ENCODE data around the gene PNMA8A. TPM values are rescaled to one million over a fixed set of nuclear protein-coding genes. Genes with fewer than 3 reads are reported as not detected.

PNMA8A gene
- total and polyA plus RNA-seq, 10 of the 15 experiments (the other 5 are each of a cell fraction or from before 2014, with no cell fraction given) = 0.02 to 0.28 (median 0.16) TPM

DNA sequence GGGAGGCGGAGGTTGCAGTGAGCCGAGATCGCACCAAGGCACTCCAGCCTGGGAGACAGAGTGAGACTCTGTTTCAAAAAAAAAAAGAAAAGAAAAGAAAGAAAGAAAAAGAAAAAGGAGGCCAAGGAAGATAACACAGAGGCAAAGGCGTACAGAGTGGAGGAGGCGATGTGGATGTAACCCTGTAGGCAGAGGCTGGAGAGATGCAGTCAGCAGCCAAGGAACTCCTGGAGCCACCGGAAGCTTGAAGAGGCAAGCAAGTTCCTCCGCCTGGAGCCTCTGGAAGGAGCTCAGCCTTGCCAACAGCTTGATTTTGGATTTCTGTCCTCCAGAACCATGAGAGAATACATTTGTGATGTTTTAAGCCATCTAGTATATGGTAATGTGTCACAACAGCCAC, 51.3 kb downstream of the PNMA8A start:
- intact Hi-C loops (cut with micrococcal nuclease; ENCODE audit: unreplicated experiment) = no loop called here
- H3K4me1 ChIP-seq (ENCODE audit: control insufficient read depth, insufficient read depth, low read length) = no peaks in the 10 kb centered on the region

More for the DNA sequence above, 51.3 kb downstream of the PNMA8A start:
- ChIA-PET POLR2A (no interaction called here), CTCF (no interaction called here), SMC1A (ENCODE audit: uncharacterized antibody, unreplicated experiment) (no interaction called here), RAD21 (ENCODE audit: unreplicated experiment) (no interaction called here)
- BruUV-seq (replicated peaks) = no TSS peak
- no peak overlapping the region for H3K27ac ChIP-seq (ENCODE audit: control insufficient read depth, insufficient read depth)
- ATAC-seq (no peak), DNase-seq (ENCODE audit: low read depth, low spot score) (no peak), FAIRE-seq (no peak)
- H4K20me1 ChIP-seq (ENCODE audit: control insufficient read depth, insufficient read depth) = no peaks in the 10 kb centered on the region
- H3K36me3 ChIP-seq (ENCODE audit: control insufficient read depth in 2 of 2, insufficient read depth in 2 of 2, low read length in 1 of 2) = no peaks in the 10 kb centered on the region
- peaks cover 0 to 2% of the 10 kb centered on the region in 2 experiments; a peak in 1 of 4 replicates for H3K27me3 ChIP-seq (replicated peaks in 1 of 2; ENCODE audit: control insufficient read depth in 2 of 2, insufficient read depth in 2 of 2, low read length in 1 of 2)
- H3K79me2 ChIP-seq (ENCODE audit: control insufficient read depth, insufficient read depth, low read length) = no peaks in the 10 kb centered on the region
- H2AFZ ChIP-seq (ENCODE audit: control insufficient read depth, low read depth, low read length) = no peak overlapping the region
- no peak overlapping the region for H3K9ac ChIP-seq (ENCODE audit: control insufficient read depth, insufficient read depth, low read length)
- TF ChIP-seq TCF3 (IDR thresholded peaks at IDR 0.05; ENCODE audit: borderline replicate concordance, insufficient read depth, low read depth, low read length) (no peak), ETV6 (conservative IDR thresholded peaks at IDR 0.05 in 1 of 2, IDR thresholded peaks at IDR 0.05 in 1 of 2; ENCODE audit: borderline replicate concordance in 1 of 2, low read depth in 1 of 2) (no peak)
- no peak overlapping the region for H3K4me2 ChIP-seq (ENCODE audit: control insufficient read depth, insufficient read depth)
- H3K9me3 ChIP-seq (replicated peaks; ENCODE audit: control insufficient read depth, insufficient read depth, low read length) = no peaks in the 10 kb centered on the region
- in situ Hi-C loops (cut with MboI) = no loop called here
- no peak overlapping the region for H3K4me3 ChIP-seq
- WGBS (ENCODE audit: insufficient coverage, insufficient replicate concordance, low lambda C conversion rate, missing lambda C conversion rate) = 60% methylated on average over 7 of the region's 7 CpGs

Other genes starting within 250 kb of the PNMA8A start
Only the 7 nearest of the 11 such genes appear.
- gene PPP5C, start 124.5 kb downstream of the PNMA8A start, total RNA-seq (2014; rRNA removed) = 104 and 111 TPM in 2 replicates
- gene PPP5C, start 124.5 kb downstream of the PNMA8A start, total RNA-seq (2014; rRNA removed; fragmentation: Illumina TruSeq; extraction: Trizol) = 68.9 and 79.8 TPM in 2 replicates
- gene PPP5C, start 124.5 kb downstream of the PNMA8A start, total RNA-seq (2021) = 80.1 and 96.3 TPM in 2 replicates
- 98.9 and 154 TPM in 2 replicates for gene PPP5C, start 124.5 kb downstream of the PNMA8A start, polyA plus RNA-seq (2011; rRNA removed)
- gene PPP5C, start 124.5 kb downstream of the PNMA8A start, polyA plus RNA-seq (2014; fragmentation: Illumina TruSeq; extraction: Trizol) = 136 and 162 TPM in 2 replicates
- 1 to 10 TPM; 1.1 to 2.0 TPM for gene PPP5C, start 124.5 kb downstream of the PNMA8A start, polyA plus RNA-seq (2014; fragmentation: Nextera tagmentation; extraction: Ambion mirVana)
- 125 and 138 TPM in 2 replicates for gene PPP5C, start 124.5 kb downstream of the PNMA8A start, polyA plus RNA-seq (2014; rRNA removed)
- 10 to 100 TPM; 80.1 to 92.7 TPM for gene PPP5C, start 124.5 kb downstream of the PNMA8A start, polyA plus RNA-seq (2016; fragmentation: Nextera tagmentation; extraction: Ambion mirVana)
- gene CCDC8, start 58.0 kb downstream of the PNMA8A start, total RNA-seq (2014; rRNA removed) = under 0.01 and 0.05 TPM in 2 replicates
- not detected in 2 replicates for gene CCDC8, start 58.0 kb downstream of the PNMA8A start, total RNA-seq (2014; rRNA removed; fragmentation: Illumina TruSeq; extraction: Trizol)
- gene CCDC8, start 58.0 kb downstream of the PNMA8A start, total RNA-seq (2021) = 0.15 and 0.16 TPM in 2 replicates
- gene CCDC8, start 58.0 kb downstream of the PNMA8A start, polyA plus RNA-seq (2011; rRNA removed) = not detected in 2 replicates
- 0.04 TPM in 1 of 2 replicates, not detected in the other for gene CCDC8, start 58.0 kb downstream of the PNMA8A start, polyA plus RNA-seq (2014; fragmentation: Illumina TruSeq; extraction: Trizol)
- not detected for gene CCDC8, start 58.0 kb downstream of the PNMA8A start, polyA plus RNA-seq (2014; fragmentation: Nextera tagmentation; extraction: Ambion mirVana)
- gene CCDC8, start 58.0 kb downstream of the PNMA8A start, polyA plus RNA-seq (2014; rRNA removed) = 0.05 and 0.09 TPM in 2 replicates
- under 1 TPM in 1 of 2 experiments, not detected in 1; 0.12 TPM for gene CCDC8, start 58.0 kb downstream of the PNMA8A start, polyA plus RNA-seq (2016; fragmentation: Nextera tagmentation; extraction: Ambion mirVana)
- not detected in 2 replicates for gene PNMA8C, start 42.6 kb downstream of the PNMA8A start, total RNA-seq (2014; rRNA removed)
- not detected in 2 replicates for gene PNMA8C, start 42.6 kb downstream of the PNMA8A start, total RNA-seq (2014; rRNA removed; fragmentation: Illumina TruSeq; extraction: Trizol)
- gene PNMA8C, start 42.6 kb downstream of the PNMA8A start, total RNA-seq (2021) = not detected in 2 replicates
- gene PNMA8C, start 42.6 kb downstream of the PNMA8A start, polyA plus RNA-seq (2011; rRNA removed) = not detected in 2 replicates
- not detected in 2 replicates for gene PNMA8C, start 42.6 kb downstream of the PNMA8A start, polyA plus RNA-seq (2014; fragmentation: Illumina TruSeq; extraction: Trizol)
- gene PNMA8C, start 42.6 kb downstream of the PNMA8A start, polyA plus RNA-seq (2014; fragmentation: Nextera tagmentation; extraction: Ambion mirVana) = not detected
- gene PNMA8C, start 42.6 kb downstream of the PNMA8A start, polyA plus RNA-seq (2014; rRNA removed) = not detected in 2 replicates
- not detected for gene PNMA8C, start 42.6 kb downstream of the PNMA8A start, polyA plus RNA-seq (2016; fragmentation: Nextera tagmentation; extraction: Ambion mirVana)
- not detected in 2 replicates for gene PNMA8B, start 24.3 kb upstream of the PNMA8A start, total RNA-seq (2014; rRNA removed)
- gene PNMA8B, start 24.3 kb upstream of the PNMA8A start, total RNA-seq (2014; rRNA removed; fragmentation: Illumina TruSeq; extraction: Trizol) = not detected in 2 replicates
- gene PNMA8B, start 24.3 kb upstream of the PNMA8A start, total RNA-seq (2021) = not detected in 2 replicates
- not detected in 2 replicates for gene PNMA8B, start 24.3 kb upstream of the PNMA8A start, polyA plus RNA-seq (2011; rRNA removed)
- gene PNMA8B, start 24.3 kb upstream of the PNMA8A start, polyA plus RNA-seq (2014; fragmentation: Illumina TruSeq; extraction: Trizol) = 0.01 TPM in 1 of 2 replicates, not detected in the other
- not detected for gene PNMA8B, start 24.3 kb upstream of the PNMA8A start, polyA plus RNA-seq (2014; fragmentation: Nextera tagmentation; extraction: Ambion mirVana)
- not detected in 2 replicates for gene PNMA8B, start 24.3 kb upstream of the PNMA8A start, polyA plus RNA-seq (2014; rRNA removed)
- not detected for gene PNMA8B, start 24.3 kb upstream of the PNMA8A start, polyA plus RNA-seq (2016; fragmentation: Nextera tagmentation; extraction: Ambion mirVana)
- 177 and 178 TPM in 2 replicates for gene CALM3, start 129.8 kb upstream of the PNMA8A start, total RNA-seq (2014; rRNA removed)
- 197 and 205 TPM in 2 replicates for gene CALM3, start 129.8 kb upstream of the PNMA8A start, total RNA-seq (2014; rRNA removed; fragmentation: Illumina TruSeq; extraction: Trizol)
- 371 and 375 TPM in 2 replicates for gene CALM3, start 129.8 kb upstream of the PNMA8A start, total RNA-seq (2021)
- 733 and 849 TPM in 2 replicates for gene CALM3, start 129.8 kb upstream of the PNMA8A start, polyA plus RNA-seq (2011; rRNA removed)
- 338 and 393 TPM in 2 replicates for gene CALM3, start 129.8 kb upstream of the PNMA8A start, polyA plus RNA-seq (2014; fragmentation: Illumina TruSeq; extraction: Trizol)
- gene CALM3, start 129.8 kb upstream of the PNMA8A start, polyA plus RNA-seq (2014; fragmentation: Nextera tagmentation; extraction: Ambion mirVana) = 100 to 1,000 TPM; 164 to 202 TPM
- 346 and 407 TPM in 2 replicates for gene CALM3, start 129.8 kb upstream of the PNMA8A start, polyA plus RNA-seq (2014; rRNA removed)
- gene CALM3, start 129.8 kb upstream of the PNMA8A start, polyA plus RNA-seq (2016; fragmentation: Nextera tagmentation; extraction: Ambion mirVana) = 100 to 1,000 TPM; 349 to 375 TPM
- gene PTGIR, start 153.5 kb upstream of the PNMA8A start, total RNA-seq (2014; rRNA removed) = 16.3 and 16.7 TPM in 2 replicates
- 5.4 and 6.5 TPM in 2 replicates for gene PTGIR, start 153.5 kb upstream of the PNMA8A start, total RNA-seq (2014; rRNA removed; fragmentation: Illumina TruSeq; extraction: Trizol)
- gene PTGIR, start 153.5 kb upstream of the PNMA8A start, total RNA-seq (2021) = 14.7 and 17.9 TPM in 2 replicates
- 9.9 and 15.2 TPM in 2 replicates for gene PTGIR, start 153.5 kb upstream of the PNMA8A start, polyA plus RNA-seq (2011; rRNA removed)
- gene PTGIR, start 153.5 kb upstream of the PNMA8A start, polyA plus RNA-seq (2014; fragmentation: Illumina TruSeq; extraction: Trizol) = 3.9 and 6.7 TPM in 2 replicates
- 1 to 10 TPM in 1 of 2 experiments, under 1 TPM in 1; 0.34 to 1.5 TPM for gene PTGIR, start 153.5 kb upstream of the PNMA8A start, polyA plus RNA-seq (2014; fragmentation: Nextera tagmentation; extraction: Ambion mirVana)
- gene PTGIR, start 153.5 kb upstream of the PNMA8A start, polyA plus RNA-seq (2014; rRNA removed) = 25.8 and 29.1 TPM in 2 replicates
- gene PTGIR, start 153.5 kb upstream of the PNMA8A start, polyA plus RNA-seq (2016; fragmentation: Nextera tagmentation; extraction: Ambion mirVana) = 10 to 100 TPM in 1 of 2 experiments, 1 to 10 TPM in 1; 9.7 to 10.1 TPM
- not detected in 2 replicates for gene GNG8, start 164.6 kb upstream of the PNMA8A start, total RNA-seq (2014; rRNA removed)
- not detected in 2 replicates for gene GNG8, start 164.6 kb upstream of the PNMA8A start, total RNA-seq (2014; rRNA removed; fragmentation: Illumina TruSeq; extraction: Trizol)
- gene GNG8, start 164.6 kb upstream of the PNMA8A start, total RNA-seq (2021) = not detected in 2 replicates
- gene GNG8, start 164.6 kb upstream of the PNMA8A start, polyA plus RNA-seq (2011; rRNA removed) = 1.2 TPM in 1 of 2 replicates, not detected in the other
- gene GNG8, start 164.6 kb upstream of the PNMA8A start, polyA plus RNA-seq (2014; fragmentation: Illumina TruSeq; extraction: Trizol) = not detected in 2 replicates
- gene GNG8, start 164.6 kb upstream of the PNMA8A start, polyA plus RNA-seq (2014; fragmentation: Nextera tagmentation; extraction: Ambion mirVana) = 1 to 10 TPM; 4.1 to 6.6 TPM
- not detected in 2 replicates for gene GNG8, start 164.6 kb upstream of the PNMA8A start, polyA plus RNA-seq (2014; rRNA removed)
- gene GNG8, start 164.6 kb upstream of the PNMA8A start, polyA plus RNA-seq (2016; fragmentation: Nextera tagmentation; extraction: Ambion mirVana) = 1 to 10 TPM in 1 of 2 experiments, not detected in 1; 1.3 TPM

Measured in GM12878 (cell line).